Left ventricle myocardium inferior (tissue), 1 donor: ENCODE measurements around the gene DCUN1D2. TPM values are rescaled to one million over a fixed set of nuclear protein-coding genes. Genes with fewer than 3 reads are reported as not detected.
A peak's percentile ranks its signal among the peaks of the same experiment; 100 is the strongest.

ENCODE experiments used
- DNase-seq: peaks from one replicate; pipeline ENCODE4 v3.0.0-alpha.2; 2020
- H3K27ac ChIP-seq: fragments of 200-600 bp; replicated peaks from 2 replicates; pipeline ENCODE4 v1.8.0; 2021
- H3K27me3 ChIP-seq: fragments of 200-600 bp; 2 replicates; pipeline ENCODE4 v1.8.0; 2021; ENCODE audit warnings: low read depth
- H3K36me3 ChIP-seq: fragments of 200-600 bp; 2 replicates; pipeline ENCODE4 v1.8.0; 2021
- H3K4me1 ChIP-seq: fragments of 200-600 bp; 2 replicates; pipeline ENCODE4 v1.8.0; 2021
- H3K4me3 ChIP-seq: fragments of 200-600 bp; 2 replicates; pipeline ENCODE4 v1.8.0; 2021; ENCODE audit warnings: mild to moderate bottlenecking, moderate library complexity
- H3K9me3 ChIP-seq: fragments of 200-600 bp; replicated peaks from 2 replicates; pipeline ENCODE4 v1.8.0; 2021
- intact Hi-C: fragments of 100-400 bp; cut with micrococcal nuclease; formaldehyde crosslinking; loops from one replicate; pipeline ENCODE4 v1.11.0; 2022
- total RNA-seq: library from RNA; stranded (reverse); fragmentation: NEBNext Ultra II Directional; extraction: Animal tissue kit (Norgen Biotek cat#: 25700); gene quantifications from one replicate; pipeline ENCODE4 v1.2.1, GENCODE V29; 2021
- TF ChIP-seq, protein P1 (sequence below): fragments of 200-600 bp; IDR thresholded peaks from 2 replicates; pipeline ENCODE4 v1.8.0; 2021; ENCODE audit warnings: antibody characterized with exemption, mild to moderate bottlenecking, borderline replicate concordance
- donor health status: DM: no; HTN: yes; CAD: no; lungs with severe emphysema.

Gene DCUN1D2
- total RNA-seq, 1 donor from 2014 or later, result 196 TPM

DNA sequence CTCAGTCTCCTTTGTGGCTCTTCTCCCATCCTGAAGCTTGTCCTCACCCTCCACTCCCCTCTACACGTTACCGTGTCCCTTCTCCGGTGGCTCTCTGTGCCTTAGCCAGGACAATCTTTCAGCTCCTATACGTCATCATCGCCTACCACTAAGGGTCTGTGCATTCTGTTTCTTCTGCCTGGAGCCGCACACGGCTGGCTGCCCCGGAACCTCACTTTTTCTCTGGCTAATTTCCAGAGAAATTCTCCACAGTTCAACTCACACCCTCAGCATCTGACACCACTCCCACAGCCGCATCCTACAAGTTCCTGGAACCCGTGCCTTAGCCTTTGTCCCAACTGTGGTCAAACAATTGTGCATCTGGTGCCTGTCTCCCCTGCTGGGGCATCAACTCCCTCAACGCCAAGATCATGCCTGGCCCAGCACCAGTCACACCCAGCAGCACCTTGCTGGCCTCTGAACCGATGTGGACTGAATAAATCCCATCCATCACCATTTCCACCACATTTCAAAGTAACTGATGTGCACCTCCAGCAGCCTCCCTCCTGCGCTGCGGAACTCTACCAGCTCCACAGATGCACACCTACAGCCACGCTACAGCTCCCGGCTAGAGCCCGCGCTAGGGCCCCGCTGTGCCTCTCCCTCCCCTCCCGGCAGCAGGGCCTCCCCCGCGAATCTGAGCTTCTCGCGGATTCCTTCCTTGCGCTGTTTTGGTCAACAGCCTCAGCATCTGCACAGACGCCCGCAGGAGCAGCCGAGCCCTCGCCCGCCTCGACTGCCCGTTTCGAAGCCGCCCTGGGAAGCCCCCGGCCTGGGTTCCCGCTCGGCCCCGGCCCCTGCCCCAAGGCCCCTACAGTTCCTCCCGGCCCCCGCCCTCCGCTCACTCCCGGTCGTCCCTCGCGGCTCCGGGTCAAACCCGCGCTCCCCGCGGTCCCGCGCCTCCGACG, 689 bp downstream of the DCUN1D2 start:
- H3K4me1 ChIP-seq, result peaks cover 77% of the 10 kb centered on the region
- H3K36me3 ChIP-seq, result no peaks in the 10 kb centered on the region
- H3K27me3 ChIP-seq, result no peaks in the 10 kb centered on the region
- peak overlapping the region; percentile 92 for H3K4me3 ChIP-seq
- intact Hi-C loops, result no loop called here
- TF ChIP-seq, protein P1, sequence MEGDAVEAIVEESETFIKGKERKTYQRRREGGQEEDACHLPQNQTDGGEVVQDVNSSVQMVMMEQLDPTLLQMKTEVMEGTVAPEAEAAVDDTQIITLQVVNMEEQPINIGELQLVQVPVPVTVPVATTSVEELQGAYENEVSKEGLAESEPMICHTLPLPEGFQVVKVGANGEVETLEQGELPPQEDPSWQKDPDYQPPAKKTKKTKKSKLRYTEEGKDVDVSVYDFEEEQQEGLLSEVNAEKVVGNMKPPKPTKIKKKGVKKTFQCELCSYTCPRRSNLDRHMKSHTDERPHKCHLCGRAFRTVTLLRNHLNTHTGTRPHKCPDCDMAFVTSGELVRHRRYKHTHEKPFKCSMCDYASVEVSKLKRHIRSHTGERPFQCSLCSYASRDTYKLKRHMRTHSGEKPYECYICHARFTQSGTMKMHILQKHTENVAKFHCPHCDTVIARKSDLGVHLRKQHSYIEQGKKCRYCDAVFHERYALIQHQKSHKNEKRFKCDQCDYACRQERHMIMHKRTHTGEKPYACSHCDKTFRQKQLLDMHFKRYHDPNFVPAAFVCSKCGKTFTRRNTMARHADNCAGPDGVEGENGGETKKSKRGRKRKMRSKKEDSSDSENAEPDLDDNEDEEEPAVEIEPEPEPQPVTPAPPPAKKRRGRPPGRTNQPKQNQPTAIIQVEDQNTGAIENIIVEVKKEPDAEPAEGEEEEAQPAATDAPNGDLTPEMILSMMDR, result no peak
- H3K27ac ChIP-seq, result peak overlapping the region; percentile 95
- no peak for DNase-seq
- H3K9me3 ChIP-seq, result no peaks in the 10 kb centered on the region

DNA sequence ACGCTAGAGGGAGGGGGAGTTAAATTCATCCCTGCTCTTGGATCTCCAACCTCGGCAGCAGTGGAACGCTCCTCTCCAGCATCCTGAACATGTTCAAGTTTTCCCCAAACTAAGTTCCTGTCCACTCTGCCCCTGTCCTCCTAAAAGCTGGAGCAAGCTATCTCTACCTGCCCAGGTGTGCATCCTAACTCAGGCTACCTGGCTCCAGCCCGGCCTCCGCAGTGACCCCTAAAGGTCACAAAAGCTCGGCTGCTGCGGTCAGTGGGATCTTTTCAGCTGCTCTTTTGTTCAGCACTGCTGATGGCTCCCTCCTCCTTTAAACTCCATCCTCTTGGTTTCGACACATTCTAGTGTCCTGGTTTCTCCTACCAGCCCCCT, 1.4 kb downstream of the DCUN1D2 start:
- Histone ChIP-seq H3K9me3 (no peaks in the 10 kb centered on the region), H3K27me3 (no peaks in the 10 kb centered on the region), H3K4me1 (peaks cover 71% of the 10 kb centered on the region), H3K36me3 (no peaks in the 10 kb centered on the region), H3K27ac (peak overlapping the region; percentile 95), H3K4me3 (peak overlapping the region; percentile 92)
- intact Hi-C loops, result no loop called here
- TF ChIP-seq, protein P1, result no peak
- DNase-seq, result no peak

- H3K27me3 ChIP-seq, result no peaks in the 10 kb centered on the region
- intact Hi-C loops, result no loop called here
- no peaks in the 10 kb centered on the region for H3K36me3 ChIP-seq
- H3K4me1 ChIP-seq, result peaks cover 70% of the 10 kb centered on the region
- no peak for DNase-seq
- H3K9me3 ChIP-seq, result no peaks in the 10 kb centered on the region
- TF ChIP-seq, protein P1, result no peak
- peak overlapping the region; percentile 92 for H3K4me3 ChIP-seq
- peak overlapping the region; percentile 95 for H3K27ac ChIP-seq
Measured at GRCh38 chr13:113488283-113488682, 2.2 kb downstream of the DCUN1D2 start.

GRCh38 chr13:113486698-113487097, 3.8 kb downstream of the DCUN1D2 start:
- H3K36me3 ChIP-seq, result peaks cover 3% of the 10 kb centered on the region
- no peak for DNase-seq
- intact Hi-C loops, result no loop called here
- no peaks in the 10 kb centered on the region for H3K9me3 ChIP-seq
- H3K4me1 ChIP-seq, result peaks cover 69% of the 10 kb centered on the region
- no peaks in the 10 kb centered on the region for H3K27me3 ChIP-seq
- H3K27ac ChIP-seq, result peak overlapping the region; percentile 95
- peak overlapping the region; percentile 7 for H3K4me3 ChIP-seq
- TF ChIP-seq, protein P1, result no peak

DNA sequence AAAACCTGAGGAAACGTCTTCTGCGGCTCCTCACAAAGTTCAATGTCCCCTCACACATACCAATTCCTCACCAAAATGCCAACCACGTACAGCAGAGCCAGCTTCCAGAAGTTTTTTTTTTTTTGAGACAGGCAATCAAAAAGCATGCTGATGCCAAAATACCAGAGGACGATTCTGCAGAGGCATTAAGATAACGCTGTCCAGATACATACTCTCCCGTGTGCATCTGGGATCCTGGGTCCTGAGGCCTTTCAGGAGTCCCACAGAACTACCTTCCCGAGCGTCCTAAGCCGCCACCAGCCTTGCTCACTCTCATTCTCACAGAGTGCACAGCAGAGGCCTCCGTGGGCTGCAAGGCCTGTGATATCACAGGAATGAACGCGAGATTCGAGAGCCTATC, 5.0 kb downstream of the DCUN1D2 start:
- H3K27ac ChIP-seq, result peak overlapping the region; percentile 95

More for the DNA sequence above, 5.0 kb downstream of the DCUN1D2 start:
- no peak for DNase-seq
- intact Hi-C loops, result no loop called here
- Histone ChIP-seq H3K27me3 (no peaks in the 10 kb centered on the region), H3K4me3 (peak overlapping the region; percentile 59), H3K4me1 (peaks cover 76% of the 10 kb centered on the region), H3K36me3 (peaks cover 3% of the 10 kb centered on the region), H3K9me3 (no peaks in the 10 kb centered on the region)
- TF ChIP-seq, protein P1, result no peak
